Prostate gland (tissue), 2 donors: Measurements from ENCODE around the gene SLC38A8. TPM values are rescaled to one million over a fixed set of nuclear protein-coding genes. Genes with fewer than 3 reads are reported as not detected.

Experiments used
- DNase-seq: peaks from one replicate; pipeline ENCODE4 v3.0.0-alpha.2; 2019; ENCODE audit warnings: low spot score
- H3K27ac ChIP-seq, 2 donors: fragments of 200-600 bp; sonication (generic); 2 replicates each; pipeline ENCODE4 v1.5.1; 2017 to 2019
- H3K27me3 ChIP-seq: fragments of 200-600 bp; sonication (generic); replicated peaks from 2 replicates; pipeline ENCODE4 v1.5.1; 2019; ENCODE audit not compliant: insufficient read depth
- H3K36me3 ChIP-seq, 2 donors: fragments of 200-600 bp; sonication (generic); 1 replicate in 1 of 2; 2 replicates in 1 of 2; pipeline versions ENCODE4 v1.5.1 to v1.8.1; 2017 to 2019
- H3K4me1 ChIP-seq: fragments of 200-600 bp; sonication (generic); replicated peaks from 2 replicates; pipeline ENCODE4 v1.5.1; 2019
- H3K4me3 ChIP-seq, 2 donors: fragments of 200-600 bp; sonication (generic); 2 replicates each; pipeline ENCODE4 v1.5.1; 2017 to 2019
- H3K9me3 ChIP-seq: fragments of 200-600 bp; sonication (generic); 2 replicates; pipeline ENCODE4 v1.5.1; 2017
- POLR2A ChIP-seq: fragments of 450-650 bp; IDR thresholded peaks from one replicate; pipeline ENCODE4 v1.6.1; 2016; ENCODE audit warnings: antibody characterized with exemption, mild to moderate bottlenecking
- POLR2AphosphoS5 ChIP-seq: sonication (generic); formaldehyde crosslinking; IDR thresholded peaks from one replicate; pipeline ENCODE4 v1.6.1; 2017; ENCODE audit warnings: antibody characterized with exemption
- WGBS: methylation state at CpG from one replicate; pipeline ENCODE4 v1.1.5; 2018; 5-methylcytosine and 5-hydroxymethylcytosine counted together
- intact Hi-C: fragments of 100-400 bp; cut with DNase I; formaldehyde crosslinking; loops from one replicate; pipeline ENCODE4 v1.14.2; 2022
- total RNA-seq, 2 donors: library from RNA; depleted of rRNA; stranded (reverse); fragments of >200 nt; gene quantifications; one replicate each; pipeline ENCODE4 v1.1.0, GENCODE V29; 2016
- TF ChIP-seq, protein P1 (sequence below), 4 experiments: fragments of 200-600 bp in 2 of 4; fragments of 450-650 bp in 2 of 4; sonication (generic) in 2 of 4; IDR thresholded peaks; 1 replicate in 3 of 4; 2 replicates in 1 of 4; pipeline ENCODE4 v1.5.1; 2016 to 2019; ENCODE audit warnings: antibody characterized with exemption in 4 of 4, mild to moderate bottlenecking in 2 of 4, moderate library complexity in 2 of 4

SLC38A8 gene
- total RNA-seq, 2 donors from 2014 or later: not detected

DNA sequence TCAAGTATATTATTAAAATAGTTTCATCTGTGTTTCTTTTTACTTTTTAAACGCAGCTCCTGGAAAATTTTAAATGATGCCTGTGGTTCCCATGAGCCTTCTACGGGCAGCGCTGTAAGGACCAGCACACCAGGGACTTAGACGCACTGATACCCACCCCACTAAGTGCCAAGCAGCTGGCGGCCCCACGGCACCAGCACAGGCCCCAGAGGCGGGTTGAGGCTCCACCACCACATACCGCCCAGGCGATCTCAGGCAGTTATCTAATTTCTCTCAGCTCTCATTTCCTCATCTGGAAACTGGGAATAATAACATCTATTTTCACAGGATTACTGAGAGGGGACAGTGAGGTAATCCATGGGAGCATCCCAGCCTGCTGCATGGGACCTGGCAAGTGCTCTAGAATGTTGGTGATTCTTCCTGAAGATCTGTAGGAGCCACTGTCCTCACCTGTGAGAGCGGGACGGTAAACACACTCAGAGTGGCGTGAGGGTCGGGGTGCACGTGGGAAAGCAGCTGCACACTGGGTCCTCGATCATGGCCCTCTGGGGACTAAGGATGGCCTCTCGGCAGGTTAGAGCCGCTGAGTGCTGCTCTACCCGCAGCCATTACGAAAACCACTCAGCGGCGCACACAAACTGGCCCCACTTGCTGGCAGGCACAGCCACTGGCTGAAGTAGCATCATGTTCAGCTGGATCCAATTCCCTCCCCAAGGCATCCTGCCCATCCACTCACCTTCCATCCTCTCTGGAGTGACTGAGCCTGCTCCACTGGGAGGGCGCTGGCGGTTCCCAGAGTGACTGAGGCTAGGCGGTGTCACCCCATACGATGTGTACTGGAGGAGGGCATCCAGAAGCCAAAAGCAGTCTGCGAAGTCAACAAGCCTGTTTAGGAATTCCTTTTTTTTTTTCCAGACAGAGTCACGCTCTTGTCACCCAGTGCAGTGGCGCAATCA, 17.6 kb upstream of the SLC38A8 start:
- peaks cover 6 to 15% of the 10 kb centered on the region in 2 donors for H3K36me3 ChIP-seq
- WGBS: 93% methylated on average over 28 of the region's 28 CpGs
- no peaks in the 10 kb centered on the region for H3K9me3 ChIP-seq
- H3K27me3 ChIP-seq: no peaks in the 10 kb centered on the region
- no peak for DNase-seq
- H3K4me3 ChIP-seq: no peak overlapping the region
- intact Hi-C loops: loop anchor here (5.0 kb wide), 1 partner anchor 93 kb away; the partner anchor contains the start of gene NECAB2
- no peaks in the 10 kb centered on the region for H3K4me1 ChIP-seq
- TF ChIP-seq POLR2AphosphoS5 (no peak), POLR2A (no peak)
- TF ChIP-seq, protein P1, sequence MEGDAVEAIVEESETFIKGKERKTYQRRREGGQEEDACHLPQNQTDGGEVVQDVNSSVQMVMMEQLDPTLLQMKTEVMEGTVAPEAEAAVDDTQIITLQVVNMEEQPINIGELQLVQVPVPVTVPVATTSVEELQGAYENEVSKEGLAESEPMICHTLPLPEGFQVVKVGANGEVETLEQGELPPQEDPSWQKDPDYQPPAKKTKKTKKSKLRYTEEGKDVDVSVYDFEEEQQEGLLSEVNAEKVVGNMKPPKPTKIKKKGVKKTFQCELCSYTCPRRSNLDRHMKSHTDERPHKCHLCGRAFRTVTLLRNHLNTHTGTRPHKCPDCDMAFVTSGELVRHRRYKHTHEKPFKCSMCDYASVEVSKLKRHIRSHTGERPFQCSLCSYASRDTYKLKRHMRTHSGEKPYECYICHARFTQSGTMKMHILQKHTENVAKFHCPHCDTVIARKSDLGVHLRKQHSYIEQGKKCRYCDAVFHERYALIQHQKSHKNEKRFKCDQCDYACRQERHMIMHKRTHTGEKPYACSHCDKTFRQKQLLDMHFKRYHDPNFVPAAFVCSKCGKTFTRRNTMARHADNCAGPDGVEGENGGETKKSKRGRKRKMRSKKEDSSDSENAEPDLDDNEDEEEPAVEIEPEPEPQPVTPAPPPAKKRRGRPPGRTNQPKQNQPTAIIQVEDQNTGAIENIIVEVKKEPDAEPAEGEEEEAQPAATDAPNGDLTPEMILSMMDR (IDR thresholded peaks at IDR 0.05): no peak
- no peak overlapping the region for H3K27ac ChIP-seq

DNA sequence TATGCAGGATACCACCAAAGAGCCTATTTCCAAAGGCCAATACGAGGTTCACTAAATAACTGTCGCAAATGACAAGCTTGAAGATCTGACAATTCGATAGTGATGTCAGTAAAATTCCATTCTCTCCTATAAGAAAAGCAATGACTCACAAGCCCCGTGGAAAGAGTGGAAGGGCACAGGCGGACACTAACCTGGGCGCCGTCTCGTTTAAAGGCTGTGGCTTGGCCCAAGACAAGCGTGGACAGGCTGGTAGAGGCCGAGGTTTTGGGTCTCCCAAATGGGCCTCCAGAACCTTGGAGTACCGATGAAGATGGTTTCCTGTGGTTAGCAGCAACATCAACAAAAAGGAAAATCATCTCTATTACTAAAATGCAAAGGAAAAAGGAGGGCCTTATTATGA, 16.5 kb upstream of the SLC38A8 start:
- no peak overlapping the region for H3K27ac ChIP-seq
- no peak overlapping the region for H3K4me3 ChIP-seq
- TF ChIP-seq, protein P1 (IDR thresholded peaks at IDR 0.05): no peak
- no peak for TF ChIP-seq POLR2AphosphoS5
- TF ChIP-seq POLR2A: no peak
- H3K27me3 ChIP-seq: no peaks in the 10 kb centered on the region
- H3K4me1 ChIP-seq: no peaks in the 10 kb centered on the region
- intact Hi-C loops: no loop called here
- peaks cover 9 to 24% of the 10 kb centered on the region in 2 donors for H3K36me3 ChIP-seq
- DNase-seq: no peak
- whole genome bisulfite sequencing: 74% methylated on average over 11 of the region's 11 CpGs
- H3K9me3 ChIP-seq: no peaks in the 10 kb centered on the region

DNA sequence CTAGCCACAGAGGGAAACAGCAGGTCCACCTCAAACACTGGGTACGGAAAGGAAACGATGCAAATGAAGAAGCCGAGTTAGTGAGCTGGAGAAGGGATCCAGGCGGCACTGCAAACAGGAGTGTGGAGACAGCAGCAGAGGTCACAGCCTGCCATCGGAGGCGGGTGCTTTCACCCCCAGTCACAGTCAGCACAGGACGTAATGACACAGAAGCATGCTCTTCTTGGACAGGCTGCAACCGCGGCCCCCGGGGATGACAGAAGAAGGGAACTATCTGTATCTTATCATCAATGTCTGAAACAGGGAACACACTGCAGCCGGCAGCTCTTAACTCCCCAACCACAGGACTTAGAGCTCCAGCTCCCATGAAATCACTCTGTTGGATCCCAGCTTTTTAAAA, 16.1 kb upstream of the SLC38A8 start:
- TF ChIP-seq, protein P1 (IDR thresholded peaks at IDR 0.05): no peak
- TF ChIP-seq POLR2AphosphoS5: no peak
- TF ChIP-seq POLR2A: no peak
- Histone ChIP-seq H3K27ac (no peak overlapping the region), H3K27me3 (no peaks in the 10 kb centered on the region), H3K9me3 (no peaks in the 10 kb centered on the region), H3K4me1 (no peaks in the 10 kb centered on the region), H3K36me3 (peaks cover 12 to 27% of the 10 kb centered on the region in 2 donors), H3K4me3 (no peak overlapping the region)
- WGBS: 65% methylated on average over 11 of the region's 11 CpGs
- DNase-seq: no peak
- intact Hi-C loops: no loop called here

DNA sequence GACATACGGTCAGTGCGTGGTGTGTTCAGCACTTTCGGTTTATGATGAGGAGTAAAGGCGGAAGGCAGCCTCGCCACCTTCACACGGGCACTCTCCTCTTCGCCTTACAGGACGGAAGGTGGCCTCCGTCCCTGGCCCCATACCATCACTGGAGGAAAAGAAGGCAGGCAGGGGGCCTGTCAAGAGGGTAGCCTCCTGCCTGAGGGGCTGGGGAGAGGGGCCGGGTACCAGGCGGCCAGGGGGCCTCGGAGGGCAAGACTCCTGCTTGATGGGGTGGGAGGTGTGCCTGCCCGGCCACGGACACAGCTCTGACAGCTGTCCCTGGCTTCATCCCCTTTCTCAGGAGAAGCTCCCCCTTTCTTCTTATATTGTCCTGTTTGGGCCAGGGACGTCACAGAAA, 15.6 kb upstream of the SLC38A8 start:
- Histone ChIP-seq H3K27ac (no peak overlapping the region), H3K4me3 (no peak overlapping the region), H3K36me3 (peaks cover 12 to 27% of the 10 kb centered on the region in 2 donors), H3K27me3 (no peaks in the 10 kb centered on the region), H3K4me1 (no peaks in the 10 kb centered on the region), H3K9me3 (no peaks in the 10 kb centered on the region)
- intact Hi-C loops: no loop called here
- DNase-seq: no peak
- TF ChIP-seq POLR2A (no peak), POLR2AphosphoS5 (no peak)
- TF ChIP-seq, protein P1 (IDR thresholded peaks at IDR 0.05): no peak
- 95% methylated on average over 15 of the region's 15 CpGs for WGBS
